AG10803 (cell line): ENCODE results near the gene PODN.

ENCODE experiments used
- DNase-seq: peaks from one replicate; pipeline ENCODE4 v3.0.0; 2010; ENCODE audit warnings: low read depth
- H3K4me3 ChIP-seq: 2 replicates; pipeline ENCODE4 v1.5.1; 2011; ENCODE audit warnings: mild to moderate bottlenecking, low read length, control low read depth
- CTCF ChIP-seq: conservative IDR thresholded peaks from 2 replicates; pipeline ENCODE4 v1.5.1; 2011; ENCODE audit warnings: mild to moderate bottlenecking, low read length, control low read depth, inconsistent platforms

PODN gene

DNA sequence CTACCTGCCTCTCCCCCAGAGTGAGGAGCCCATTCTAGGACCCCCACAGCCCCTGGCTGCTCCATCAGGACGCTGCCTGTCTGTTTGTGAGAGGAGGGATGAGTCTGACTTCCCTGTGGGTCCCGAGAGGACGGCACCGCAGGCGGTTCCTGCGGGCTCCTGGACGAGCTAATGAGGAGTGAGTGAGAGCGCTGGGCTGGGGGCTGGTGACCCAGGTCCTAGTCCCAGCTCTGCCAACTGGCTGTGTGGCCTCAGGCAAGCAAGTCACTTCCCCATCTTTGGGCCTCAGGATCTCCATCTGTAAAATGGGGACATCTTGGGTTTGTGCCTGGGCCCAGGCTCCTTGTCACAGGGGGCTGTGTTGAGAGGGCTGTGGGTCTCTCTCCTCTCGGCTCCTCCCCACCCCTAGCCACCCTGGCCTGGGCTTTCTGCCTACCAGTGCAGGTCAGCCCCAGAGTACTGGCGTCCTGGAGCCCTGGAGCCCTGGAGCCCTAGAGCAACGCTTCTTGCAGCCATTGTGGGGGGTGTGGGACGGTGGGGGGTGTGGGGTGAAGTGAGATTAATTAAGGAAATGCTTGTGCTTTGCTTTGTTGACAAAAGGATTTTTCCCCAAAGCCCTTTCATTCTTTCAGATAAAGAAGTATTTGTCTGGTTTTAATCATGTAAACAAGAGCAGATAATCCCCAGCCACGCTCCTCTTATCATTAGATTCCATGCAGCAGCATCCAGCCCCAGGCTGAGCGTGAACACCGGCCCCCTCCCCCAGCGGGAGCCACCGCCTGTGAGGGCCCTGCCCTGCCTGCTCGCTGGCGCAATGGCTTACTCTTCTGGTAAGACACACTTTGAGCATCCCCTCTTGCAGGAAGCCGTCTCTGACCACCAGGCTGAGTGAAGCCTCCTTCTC lies 53.6 kb downstream of the PODN start:
- DNase-seq, result peak; percentile 45
- no peak overlapping the region for H3K4me3 ChIP-seq
- TF ChIP-seq CTCF, result no peak

GRCh38 chr1:53116307-53116810 lies 54.3 kb downstream of the PODN start:
- no peak for DNase-seq
- no peak for TF ChIP-seq CTCF

DNA sequence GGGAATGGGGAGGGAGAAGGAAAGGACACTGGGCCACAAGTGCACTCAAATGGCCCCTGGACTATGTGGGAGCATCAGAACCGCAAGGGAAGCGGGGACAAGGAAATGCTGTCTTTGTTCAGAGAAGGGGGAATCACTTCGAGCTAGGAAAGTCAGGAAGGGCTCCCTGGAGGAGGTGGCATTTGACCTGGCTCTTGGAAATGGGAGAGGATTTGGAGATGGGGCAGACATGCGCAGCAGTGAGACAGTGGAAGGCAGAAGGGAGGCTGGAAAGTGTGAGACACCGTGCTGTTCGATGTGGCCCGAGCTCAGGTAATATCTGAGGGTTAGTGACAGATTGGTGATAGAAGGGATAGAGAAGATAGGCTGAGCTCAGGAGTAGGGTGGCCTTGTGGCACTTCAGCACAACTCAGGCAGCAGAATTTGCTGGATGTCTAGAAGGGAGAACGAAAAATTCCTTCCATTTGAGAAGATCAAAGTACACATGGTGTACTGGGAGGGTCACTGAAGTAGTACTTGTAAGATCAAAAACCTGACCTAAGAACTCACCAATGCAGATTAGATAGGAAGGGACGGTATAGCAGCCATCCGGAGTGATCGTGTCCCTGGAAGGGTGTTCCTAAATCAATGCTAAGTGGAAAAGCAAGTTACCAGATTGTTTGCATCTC lies 55.1 kb downstream of the PODN start:
- no peak for TF ChIP-seq CTCF
- DNase-seq, result no peak
- H3K4me3 ChIP-seq, result no peak overlapping the region

More at GRCh38 chr1:53116307-53116810, 54.3 kb downstream of the PODN start:
- no peak overlapping the region for H3K4me3 ChIP-seq

GRCh38 chr1:53117836-53118235 lies 55.8 kb downstream of the PODN start:
- no peak overlapping the region for H3K4me3 ChIP-seq
- DNase-seq, result no peak
- TF ChIP-seq CTCF, result no peak

DNA sequence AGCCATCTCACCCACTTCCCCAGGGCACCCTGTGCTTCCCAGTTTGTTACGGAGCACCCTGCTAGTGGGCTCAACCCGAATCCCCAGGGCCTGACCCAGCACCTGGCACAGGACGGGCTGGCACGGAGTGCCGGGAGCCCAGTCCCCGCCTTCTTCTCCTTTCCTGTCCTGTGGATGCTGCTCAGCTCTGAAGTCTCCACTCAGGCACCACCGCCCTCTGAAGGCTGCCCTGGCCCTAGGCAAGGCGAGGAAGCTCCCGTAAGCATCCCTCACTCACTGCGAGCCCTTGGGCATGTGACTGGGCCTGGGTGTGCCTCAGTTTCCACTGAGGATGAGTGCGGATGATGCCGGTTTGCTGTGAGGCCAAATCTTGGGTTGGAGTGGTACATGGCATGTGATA lies 58.6 kb downstream of the PODN start:
- no peak overlapping the region for H3K4me3 ChIP-seq
- DNase-seq, result no peak
- no peak for TF ChIP-seq CTCF

- no peak overlapping the region for H3K4me3 ChIP-seq
- DNase-seq, result peak; percentile 70
- TF ChIP-seq CTCF, result no peak
These were observed 59.5 kb downstream of the PODN start for GRCh38 chr1:53121319-53122172.
